Body of pancreas (tissue), 4 donors: Measurements from ENCODE around the gene NID2. TPM values are rescaled to one million over a fixed set of nuclear protein-coding genes. Genes with fewer than 3 reads are reported as not detected.

Source experiments
- ATAC-seq: fragments of 150-250 bp; one replicate; pipeline ENCODE4 v1.9.1; 2016
- DNase-seq, 4 donors: peaks; one replicate each; pipeline ENCODE4 v3.0.0-alpha.2; 2019
- H3K27ac ChIP-seq, 4 donors: fragments of 200-600 bp; sonication (generic); 1 replicate in 3 of 4; 2 replicates in 1 of 4; pipeline versions ENCODE4 v1.5.1 to v1.6.1; 2016 to 2019; ENCODE audit warnings: mild to moderate bottlenecking in 1 of 4, mixed read lengths in 1 of 4, moderate library complexity in 1 of 4
- H3K27me3 ChIP-seq, 2 donors: fragments of 200-600 bp; sonication (generic); one replicate each; pipeline ENCODE4 v1.6.0; 2016; ENCODE audit warnings: mild to moderate bottlenecking in 1 of 2
- H3K36me3 ChIP-seq, 2 donors: fragments of 200-600 bp; sonication (generic); replicated peaks in 1 of 2; 2 replicates each; pipeline ENCODE4 v1.5.1; 2016; ENCODE audit warnings: low read depth in 2 of 2; ENCODE audit not compliant: insufficient read depth in 1 of 2
- H3K4me1 ChIP-seq: fragments of 200-600 bp; sonication (generic); one replicate; pipeline ENCODE4 v1.6.0; 2016
- H3K4me3 ChIP-seq, 2 donors: fragments of 200-600 bp; sonication (generic); 1 replicate in 1 of 2; 2 replicates in 1 of 2; pipeline ENCODE4 v1.5.1; 2016 to 2019
- H3K9me3 ChIP-seq, 3 donors: fragments of 200-600 bp; sonication (generic); 1 replicate in 2 of 3; 2 replicates in 1 of 3; pipeline ENCODE4 v1.5.1; 2016
- POLR2A ChIP-seq, 3 donors: fragments of 450-650 bp; IDR thresholded peaks; one replicate each; pipeline ENCODE4 v1.6.1; 2016; ENCODE audit warnings: antibody characterized with exemption in 3 of 3, mild to moderate bottlenecking in 2 of 3
- WGBS, 2 donors: methylation state at CpG; one replicate each; pipeline ENCODE4 v1.1.5; 2017; 5-methylcytosine and 5-hydroxymethylcytosine counted together
- intact Hi-C: fragments of 100-400 bp; cut with DNase I; formaldehyde crosslinking; loops from one replicate; pipeline ENCODE4 v1.15.1; 2023
- total RNA-seq, 2 donors: library from RNA; depleted of rRNA; stranded (reverse); fragments of >200 nt; gene quantifications; one replicate each; pipeline ENCODE4 v1.1.0, GENCODE V29; 2016
- TF ChIP-seq, protein P1 (sequence below), 7 experiments: fragments of 450-650 bp in 4 of 7; fragments of 200-600 bp in 3 of 7; sonication (generic) in 3 of 7; IDR thresholded peaks; one replicate each; pipeline ENCODE4 v1.5.1; 2016 to 2019; ENCODE audit warnings: antibody characterized with exemption in 7 of 7

The NID2 gene
- total RNA-seq, 2 donors from 2014 or later = 34.6 to 37.6 TPM

DNA sequence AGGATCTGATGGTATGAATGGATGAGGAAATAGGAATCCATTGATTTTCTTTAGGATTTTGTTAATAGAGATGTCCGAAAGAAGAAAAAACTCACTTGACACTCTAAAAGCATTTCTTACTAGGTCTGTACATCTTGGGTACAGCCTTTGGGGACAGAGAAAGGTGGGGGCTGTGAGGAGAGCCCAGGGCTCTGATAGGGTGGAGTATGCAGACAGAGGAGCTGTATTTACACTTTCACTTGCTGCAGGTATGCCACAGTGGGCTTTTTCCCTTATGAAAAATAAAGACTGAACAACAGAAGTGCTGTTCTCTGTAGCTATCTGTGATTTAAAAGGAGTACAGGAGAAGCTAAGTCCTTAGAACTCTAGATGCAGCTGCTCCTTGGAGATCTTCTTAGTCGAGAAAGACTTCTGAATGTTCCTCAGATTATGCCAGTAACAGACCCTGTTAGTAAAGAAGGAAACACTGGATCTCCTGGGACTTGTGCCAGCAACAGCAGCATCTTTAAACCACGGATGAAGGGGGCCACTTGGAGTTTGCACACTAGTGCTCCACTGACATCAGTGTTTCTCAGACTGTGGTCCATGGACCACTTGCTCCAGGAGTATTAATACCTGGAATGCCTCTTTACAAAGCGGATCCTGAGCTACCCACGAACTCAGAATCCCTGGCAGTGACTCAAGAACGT lies 98.9 kb downstream of the NID2 start:
- Histone ChIP-seq H3K27ac (no peak overlapping the region), H3K4me3 (no peak overlapping the region), H3K4me1 (no peaks in the 10 kb centered on the region), H3K27me3 (no peaks in the 10 kb centered on the region), H3K9me3 (no peaks in the 10 kb centered on the region), H3K36me3 (no peaks in the 10 kb centered on the region)
- intact Hi-C loops = no loop called here
- DNase-seq (no peak), ATAC-seq (no peak)
- 32 to 45% methylated on average over 6 of the region's 6 CpGs for whole genome bisulfite sequencing, 2 donors
- TF ChIP-seq, protein P1, sequence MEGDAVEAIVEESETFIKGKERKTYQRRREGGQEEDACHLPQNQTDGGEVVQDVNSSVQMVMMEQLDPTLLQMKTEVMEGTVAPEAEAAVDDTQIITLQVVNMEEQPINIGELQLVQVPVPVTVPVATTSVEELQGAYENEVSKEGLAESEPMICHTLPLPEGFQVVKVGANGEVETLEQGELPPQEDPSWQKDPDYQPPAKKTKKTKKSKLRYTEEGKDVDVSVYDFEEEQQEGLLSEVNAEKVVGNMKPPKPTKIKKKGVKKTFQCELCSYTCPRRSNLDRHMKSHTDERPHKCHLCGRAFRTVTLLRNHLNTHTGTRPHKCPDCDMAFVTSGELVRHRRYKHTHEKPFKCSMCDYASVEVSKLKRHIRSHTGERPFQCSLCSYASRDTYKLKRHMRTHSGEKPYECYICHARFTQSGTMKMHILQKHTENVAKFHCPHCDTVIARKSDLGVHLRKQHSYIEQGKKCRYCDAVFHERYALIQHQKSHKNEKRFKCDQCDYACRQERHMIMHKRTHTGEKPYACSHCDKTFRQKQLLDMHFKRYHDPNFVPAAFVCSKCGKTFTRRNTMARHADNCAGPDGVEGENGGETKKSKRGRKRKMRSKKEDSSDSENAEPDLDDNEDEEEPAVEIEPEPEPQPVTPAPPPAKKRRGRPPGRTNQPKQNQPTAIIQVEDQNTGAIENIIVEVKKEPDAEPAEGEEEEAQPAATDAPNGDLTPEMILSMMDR (IDR thresholded peaks at IDR 0.05) = no peak
- no peak for TF ChIP-seq POLR2A (IDR thresholded peaks at IDR 0.05)

DNA sequence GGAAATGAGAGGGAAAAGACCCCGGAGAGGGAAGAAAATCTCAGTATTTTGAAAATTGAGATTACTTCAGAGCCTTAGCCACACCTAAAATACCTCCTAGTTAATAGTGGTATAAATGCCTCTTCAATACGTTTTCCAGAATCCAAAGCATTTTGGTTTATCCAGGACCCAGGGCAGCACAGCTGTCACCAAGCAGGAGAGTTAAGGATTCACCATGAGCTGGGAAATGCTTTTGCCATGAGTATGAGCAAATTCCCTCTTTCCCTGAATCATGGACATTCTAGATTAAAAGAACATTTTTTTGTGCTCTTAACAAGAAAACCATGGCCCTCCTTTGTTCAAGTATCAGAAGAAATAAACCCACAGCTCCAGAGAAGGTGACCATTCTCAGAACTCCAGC lies 101.3 kb downstream of the NID2 start:
- ATAC-seq (no peak), DNase-seq (no peak)
- Histone ChIP-seq H3K4me3 (no peak overlapping the region), H3K36me3 (no peaks in the 10 kb centered on the region), H3K4me1 (no peaks in the 10 kb centered on the region), H3K27ac (no peak overlapping the region), H3K9me3 (no peaks in the 10 kb centered on the region), H3K27me3 (no peaks in the 10 kb centered on the region)
- no peak for TF ChIP-seq POLR2A (IDR thresholded peaks at IDR 0.05)
- whole genome bisulfite sequencing, 2 donors = 60 to 63% methylated on average over 2 of the region's 2 CpGs
- intact Hi-C loops = no loop called here

DNA sequence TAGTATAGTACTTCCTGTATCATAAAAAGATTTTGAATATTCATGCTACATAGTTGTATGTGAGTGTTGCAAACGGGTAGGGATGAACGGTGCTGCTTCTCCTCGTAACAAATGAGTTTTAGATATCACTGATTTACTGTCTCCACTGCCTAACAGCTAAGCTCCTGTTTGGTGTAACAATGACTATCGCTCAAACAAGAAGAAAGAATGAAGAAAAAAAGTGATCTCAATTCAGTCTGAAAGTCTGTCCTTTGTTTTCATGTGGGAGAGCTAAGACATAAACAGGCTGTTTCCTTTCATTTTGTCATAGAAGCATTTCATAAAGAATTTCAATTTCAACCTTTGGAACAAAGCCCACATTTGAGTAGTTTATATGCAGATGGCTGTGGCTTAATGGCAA lies 105.6 kb downstream of the NID2 start:
- no peak for TF ChIP-seq POLR2A (IDR thresholded peaks at IDR 0.05)
- TF ChIP-seq, protein P1 (IDR thresholded peaks at IDR 0.05) = no peak
- WGBS, 2 donors = 20 to 35% methylated on average over 4 of the region's 4 CpGs
- intact Hi-C loops = no loop called here
- Histone ChIP-seq H3K4me3 (no peak overlapping the region), H3K27ac (no peak overlapping the region), H3K4me1 (no peaks in the 10 kb centered on the region), H3K9me3 (no peaks in the 10 kb centered on the region), H3K36me3 (no peaks in the 10 kb centered on the region), H3K27me3 (no peaks in the 10 kb centered on the region)
- DNase-seq (no peak), ATAC-seq (no peak)

DNA sequence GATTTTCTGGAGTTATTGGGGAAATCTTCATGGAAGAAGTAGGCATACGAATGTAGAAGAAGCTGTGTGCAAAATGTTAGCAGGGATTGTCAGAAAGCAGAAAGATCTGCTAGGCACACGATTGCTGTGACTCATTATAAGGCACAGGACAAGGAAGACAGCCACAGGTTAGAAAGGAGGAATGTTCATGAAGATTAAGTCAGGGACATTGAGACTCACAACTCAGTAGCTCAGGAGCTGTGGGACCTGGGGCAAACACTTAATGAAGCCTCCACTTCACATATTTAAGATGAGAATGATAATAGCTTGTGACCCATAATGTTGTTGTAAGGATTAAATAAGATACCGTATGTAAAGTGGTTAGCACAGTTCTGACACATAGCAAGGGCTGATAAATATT lies 106.1 kb downstream of the NID2 start:
- H3K27ac ChIP-seq = no peak overlapping the region
- TF ChIP-seq, protein P1 (IDR thresholded peaks at IDR 0.05) = no peak
- TF ChIP-seq POLR2A (IDR thresholded peaks at IDR 0.05) = no peak
- no peak overlapping the region for H3K4me3 ChIP-seq
- 13 to 30% methylated on average over 2 to 3 of the region's 3 CpGs for WGBS, 2 donors
- no peaks in the 10 kb centered on the region for H3K27me3 ChIP-seq
- no peak for ATAC-seq
- H3K4me1 ChIP-seq = no peaks in the 10 kb centered on the region
- no peak for DNase-seq
- intact Hi-C loops = no loop called here
- no peaks in the 10 kb centered on the region for H3K9me3 ChIP-seq
- H3K36me3 ChIP-seq = no peaks in the 10 kb centered on the region

DNA sequence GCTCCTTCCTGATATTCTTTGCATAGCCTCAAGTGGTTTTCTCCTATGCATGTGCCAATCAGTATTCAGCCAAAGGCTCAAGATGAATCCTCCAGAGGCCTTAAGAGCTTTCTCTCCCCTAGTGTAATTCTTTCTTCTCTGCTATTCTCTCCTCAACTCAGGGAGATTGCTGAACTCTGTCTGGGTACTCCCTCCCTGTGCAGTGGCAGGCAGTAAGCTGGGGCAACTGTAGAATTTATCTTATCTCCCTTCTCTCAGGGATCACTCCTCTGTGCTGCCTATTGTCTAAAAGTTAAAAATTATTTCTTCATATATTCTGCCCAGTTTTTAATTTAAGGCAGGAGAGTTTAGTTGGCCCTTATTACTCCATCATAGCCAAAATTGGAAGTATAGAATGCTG lies 108.0 kb downstream of the NID2 start:
- Histone ChIP-seq H3K27me3 (no peaks in the 10 kb centered on the region), H3K4me1 (no peaks in the 10 kb centered on the region), H3K4me3 (no peak overlapping the region), H3K27ac (no peak overlapping the region), H3K36me3 (no peaks in the 10 kb centered on the region), H3K9me3 (no peaks in the 10 kb centered on the region)
- intact Hi-C loops = no loop called here
- TF ChIP-seq, protein P1 (IDR thresholded peaks at IDR 0.05) = no peak
- no peak for TF ChIP-seq POLR2A (IDR thresholded peaks at IDR 0.05)
- ATAC-seq = no peak
- DNase-seq = no peak
